ENCODE measurements around the gene MIS18A. TPM values are rescaled to one million over a fixed set of nuclear protein-coding genes. Genes with fewer than 3 reads are reported as not detected.

The MIS18A gene
- total and polyA plus RNA-seq, 2 experiments from 2014 or later = 15.1 to 17.8 TPM

DNA sequence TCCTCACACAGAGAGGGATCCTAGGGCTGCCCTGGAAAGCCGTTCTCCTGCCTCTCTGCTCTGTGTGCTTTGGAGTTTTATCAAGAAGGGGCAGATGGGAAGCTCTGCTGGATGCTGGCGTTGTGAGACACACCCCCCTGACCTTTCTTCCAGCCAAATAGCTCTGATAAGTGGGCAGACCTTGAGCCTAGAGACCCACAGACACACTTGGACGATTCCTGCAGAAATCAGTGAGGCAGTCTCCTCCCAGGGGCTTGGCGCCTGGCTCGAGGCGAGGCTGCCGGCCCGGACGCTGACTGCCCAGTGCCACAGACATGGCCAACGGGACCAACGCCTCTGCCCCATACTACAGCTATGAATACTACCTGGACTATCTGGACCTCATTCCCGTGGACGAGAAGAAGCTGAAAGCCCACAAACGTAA is 19.8 kb upstream of the MIS18A start, which contains the start of gene MRAP:
Gene MRAP (plus strand): TSS at position 198 of the 424 bp plus-strand sequence. CDS start 117 bp downstream, at position 315.
- no peaks in the 10 kb centered on the region for H3K36me3 ChIP-seq
- H3K4me1 ChIP-seq (ENCODE audit: low read depth) = no peaks in the 10 kb centered on the region
- no peaks in the 10 kb centered on the region for H3K27me3 ChIP-seq
- TF ChIP-seq, protein P1, sequence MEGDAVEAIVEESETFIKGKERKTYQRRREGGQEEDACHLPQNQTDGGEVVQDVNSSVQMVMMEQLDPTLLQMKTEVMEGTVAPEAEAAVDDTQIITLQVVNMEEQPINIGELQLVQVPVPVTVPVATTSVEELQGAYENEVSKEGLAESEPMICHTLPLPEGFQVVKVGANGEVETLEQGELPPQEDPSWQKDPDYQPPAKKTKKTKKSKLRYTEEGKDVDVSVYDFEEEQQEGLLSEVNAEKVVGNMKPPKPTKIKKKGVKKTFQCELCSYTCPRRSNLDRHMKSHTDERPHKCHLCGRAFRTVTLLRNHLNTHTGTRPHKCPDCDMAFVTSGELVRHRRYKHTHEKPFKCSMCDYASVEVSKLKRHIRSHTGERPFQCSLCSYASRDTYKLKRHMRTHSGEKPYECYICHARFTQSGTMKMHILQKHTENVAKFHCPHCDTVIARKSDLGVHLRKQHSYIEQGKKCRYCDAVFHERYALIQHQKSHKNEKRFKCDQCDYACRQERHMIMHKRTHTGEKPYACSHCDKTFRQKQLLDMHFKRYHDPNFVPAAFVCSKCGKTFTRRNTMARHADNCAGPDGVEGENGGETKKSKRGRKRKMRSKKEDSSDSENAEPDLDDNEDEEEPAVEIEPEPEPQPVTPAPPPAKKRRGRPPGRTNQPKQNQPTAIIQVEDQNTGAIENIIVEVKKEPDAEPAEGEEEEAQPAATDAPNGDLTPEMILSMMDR (IDR thresholded peaks at IDR 0.05; ENCODE audit: low read depth, low read length) = no peak
- H3K4me3 ChIP-seq = no peak within 1 kb of the TSS
- peak in 1 of 2 donors; percentile 58 for DNase-seq (ENCODE audit: low read depth in 1 of 2, low spot score in 1 of 2)
- H3K9me3 ChIP-seq (ENCODE audit: low read depth) = no peaks in the 10 kb centered on the region
- H3K27ac ChIP-seq = no peak within 1 kb of the TSS

DNA sequence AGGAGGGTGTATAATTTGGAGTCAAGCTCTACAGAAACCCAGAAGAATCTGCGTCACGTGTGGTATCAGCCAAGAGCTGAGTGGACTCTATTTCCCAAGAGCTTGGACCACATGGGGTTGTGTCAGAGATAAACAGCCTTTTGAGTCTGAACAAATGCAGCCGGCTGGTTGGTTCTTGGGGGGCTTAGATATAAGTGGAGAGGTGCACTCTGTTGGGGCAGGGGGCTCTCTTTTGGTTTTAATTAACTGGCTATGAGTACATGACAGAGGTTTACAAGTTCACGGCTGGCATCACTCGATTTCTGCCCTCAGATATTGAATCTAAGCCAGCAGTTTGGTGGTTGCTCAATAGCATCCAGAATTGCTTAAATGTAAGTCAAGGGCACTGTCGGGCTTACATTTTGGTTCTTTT is 19.3 kb upstream of the MIS18A start:
- H3K27me3 ChIP-seq = no peaks in the 10 kb centered on the region
- no peaks in the 10 kb centered on the region for H3K4me1 ChIP-seq (ENCODE audit: low read depth)
- no peaks in the 10 kb centered on the region for H3K9me3 ChIP-seq (ENCODE audit: low read depth)
- H3K36me3 ChIP-seq = no peaks in the 10 kb centered on the region
- H3K4me3 ChIP-seq = no peak overlapping the region
- TF ChIP-seq, protein P1 (IDR thresholded peaks at IDR 0.05; ENCODE audit: low read depth, low read length) = no peak
- peak in 1 of 2 donors; percentile 89 for DNase-seq (ENCODE audit: low read depth in 1 of 2, low spot score in 1 of 2)
- no peak overlapping the region for H3K27ac ChIP-seq

DNA sequence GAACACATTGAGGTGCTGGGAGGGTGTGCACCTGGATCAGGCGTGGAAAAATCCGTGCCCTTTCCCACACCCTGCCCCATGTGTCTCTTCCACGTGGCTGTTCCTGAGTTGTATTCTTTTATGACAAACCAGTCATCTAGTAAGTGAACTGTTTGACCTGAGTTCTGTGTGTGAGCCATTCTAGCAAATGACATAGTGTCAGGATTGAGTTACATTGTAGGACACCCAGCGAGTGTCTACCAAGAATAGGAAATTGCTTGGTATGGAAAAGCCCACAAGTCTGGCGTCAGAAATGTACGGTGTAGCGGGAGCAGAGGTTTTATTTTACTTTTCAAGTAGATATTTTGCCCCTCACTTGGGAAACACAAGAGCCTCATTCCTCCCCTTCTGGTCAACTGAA is 18.6 kb upstream of the MIS18A start:
- no peak for DNase-seq (ENCODE audit: low read depth in 1 of 2, low spot score in 1 of 2)
- Histone ChIP-seq H3K27me3 (no peaks in the 10 kb centered on the region), H3K36me3 (no peaks in the 10 kb centered on the region), H3K4me1 (ENCODE audit: low read depth) (no peaks in the 10 kb centered on the region), H3K4me3 (no peak overlapping the region), H3K27ac (no peak overlapping the region), H3K9me3 (ENCODE audit: low read depth) (no peaks in the 10 kb centered on the region)
- TF ChIP-seq, protein P1 (IDR thresholded peaks at IDR 0.05; ENCODE audit: low read depth, low read length) = no peak

DNA sequence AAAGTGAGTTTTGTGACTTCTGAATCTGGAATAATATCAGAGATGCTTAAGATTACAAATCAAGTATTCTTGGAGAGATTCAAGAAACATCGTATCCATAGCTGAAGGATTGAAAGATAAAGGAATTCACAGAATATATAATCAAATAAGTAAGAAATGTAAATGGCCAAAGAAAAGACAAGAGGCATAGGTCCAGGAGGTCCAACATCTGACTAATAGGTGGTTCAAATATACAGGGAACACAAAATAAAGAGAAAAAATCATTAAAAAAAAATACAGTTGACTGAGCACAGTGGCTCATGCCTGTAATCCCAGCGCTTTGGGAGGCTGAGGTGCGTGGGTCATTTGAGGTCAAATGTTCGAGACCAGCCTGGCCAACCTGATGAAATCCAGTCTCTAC is 6.6 kb upstream of the MIS18A start:
- TF ChIP-seq, protein P1 (IDR thresholded peaks at IDR 0.05; ENCODE audit: low read depth, low read length) = no peak
- no peaks in the 10 kb centered on the region for H3K27me3 ChIP-seq
- no peak overlapping the region for H3K27ac ChIP-seq
- no peaks in the 10 kb centered on the region for H3K9me3 ChIP-seq (ENCODE audit: low read depth)
- H3K4me1 ChIP-seq (ENCODE audit: low read depth) = no peaks in the 10 kb centered on the region
- DNase-seq (ENCODE audit: low read depth in 1 of 2, low spot score in 1 of 2) = no peak
- H3K4me3 ChIP-seq = no peak overlapping the region
- no peaks in the 10 kb centered on the region for H3K36me3 ChIP-seq

DNA sequence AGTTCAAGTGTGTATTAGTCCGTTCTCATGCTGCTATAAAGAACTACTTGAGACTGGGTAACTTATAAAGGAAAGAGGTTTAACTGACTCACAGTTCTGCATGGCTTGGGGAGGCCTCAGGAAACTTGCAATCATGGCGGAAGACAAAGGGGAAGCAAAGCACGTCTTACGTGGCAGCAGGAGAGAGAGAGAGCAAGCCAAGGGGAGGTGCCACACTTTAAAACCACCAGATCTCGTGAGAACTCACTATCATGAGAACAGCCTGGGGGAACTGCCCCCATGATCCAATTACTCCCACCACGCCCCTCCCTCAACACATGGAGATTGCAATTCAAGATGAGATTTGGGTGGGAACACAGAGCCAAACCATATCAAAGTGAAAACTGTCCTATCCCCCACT is 4.1 kb upstream of the MIS18A start:
- Histone ChIP-seq H3K4me1 (ENCODE audit: low read depth) (peaks cover 4% of the 10 kb centered on the region), H3K36me3 (no peaks in the 10 kb centered on the region), H3K27me3 (no peaks in the 10 kb centered on the region), H3K4me3 (no peak overlapping the region), H3K9me3 (ENCODE audit: low read depth) (no peaks in the 10 kb centered on the region), H3K27ac (no peak overlapping the region)
- TF ChIP-seq, protein P1 (IDR thresholded peaks at IDR 0.05; ENCODE audit: low read depth, low read length) = no peak
- no peak for DNase-seq (ENCODE audit: low read depth in 1 of 2, low spot score in 1 of 2)

DNA sequence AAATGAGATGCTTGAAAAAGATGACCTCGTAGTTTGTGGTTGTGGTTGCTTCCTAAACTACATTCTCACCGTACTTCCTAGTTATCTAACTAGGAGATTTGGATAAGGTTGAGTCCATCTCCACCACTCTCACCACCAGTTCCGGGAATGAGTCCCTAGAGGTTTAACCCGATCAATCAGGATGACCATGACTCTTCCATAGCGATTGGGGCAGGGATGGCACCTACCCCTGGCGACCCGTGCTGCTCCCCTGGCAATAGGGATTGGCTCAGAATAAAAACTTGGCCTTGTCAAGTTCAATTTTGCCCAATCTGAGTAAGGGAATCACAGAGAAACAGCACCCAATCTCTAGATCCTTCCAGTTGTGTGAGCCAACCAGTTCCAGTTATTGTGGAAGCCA is 2.7 kb upstream of the MIS18A start:
- Histone ChIP-seq H3K27me3 (no peaks in the 10 kb centered on the region), H3K27ac (no peak overlapping the region), H3K4me3 (no peak overlapping the region), H3K36me3 (no peaks in the 10 kb centered on the region), H3K9me3 (ENCODE audit: low read depth) (no peaks in the 10 kb centered on the region), H3K4me1 (ENCODE audit: low read depth) (peaks cover 6% of the 10 kb centered on the region)
- DNase-seq (ENCODE audit: low read depth in 1 of 2, low spot score in 1 of 2) = no peak
- TF ChIP-seq, protein P1 (IDR thresholded peaks at IDR 0.05; ENCODE audit: low read depth, low read length) = no peak

All from cardiac muscle cell (in vitro differentiated cells and primary cell).